SH-SY5Y (cell line): ENCODE data around the gene OLFM2.

Source experiments
- GATA2 ChIP-seq: IDR thresholded peaks from 2 replicates; pipeline ENCODE4 v1.6.1; 2011; ENCODE audit warnings: mild to moderate bottlenecking, low read depth, low read length
- GATA3 ChIP-seq: IDR thresholded peaks from 2 replicates; pipeline ENCODE4 v1.6.1; 2011; ENCODE audit warnings: low read depth, mild to moderate bottlenecking, low read length, moderate library complexity

GRCh38 chr19:9857920-9858746 is 78.2 kb downstream of the OLFM2 start:
- TF ChIP-seq GATA2, result no peak
- no peak for TF ChIP-seq GATA3
